ENCODE data around the gene PATZ1.
A peak's percentile ranks its signal among the peaks of the same experiment; 100 is the strongest.
"Not testable (repeated sequence)": the region's sequence is repeated elsewhere in the genome, so short reads cannot be mapped to it uniquely, and the experiment has no call there.

PATZ1 gene

DNA sequence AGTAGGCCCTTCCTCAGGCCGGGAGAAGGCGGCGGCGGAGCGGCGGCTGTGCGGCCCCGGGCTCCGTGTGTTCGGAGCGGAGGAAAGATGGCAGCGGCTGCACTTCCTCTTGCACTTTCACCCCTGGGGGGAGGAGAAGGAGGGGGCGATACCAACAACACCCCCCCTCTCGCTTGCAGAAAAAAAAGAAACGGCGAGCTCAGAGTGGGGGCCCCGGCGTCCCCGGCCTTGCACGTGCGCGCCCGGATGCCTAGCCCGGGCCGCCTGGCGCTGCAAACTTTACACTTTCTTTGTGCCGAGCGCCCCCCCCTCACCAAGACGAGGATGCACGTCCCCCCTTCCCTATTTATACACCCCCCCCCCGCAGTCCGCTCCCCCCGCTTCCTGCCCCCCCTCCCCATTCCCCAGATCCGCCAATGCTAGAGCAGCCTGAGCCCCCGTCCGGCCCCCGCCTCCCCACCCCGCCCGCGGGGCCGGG lies at the start of gene PATZ1:
TSS of gene PATZ1 (minus strand) at position 92 of the 478 bp plus-strand sequence. CDS start 744 bp downstream, outside the sequence.
- DNase-seq (ENCODE audit: low spot score) = peak; percentile 85

DNA sequence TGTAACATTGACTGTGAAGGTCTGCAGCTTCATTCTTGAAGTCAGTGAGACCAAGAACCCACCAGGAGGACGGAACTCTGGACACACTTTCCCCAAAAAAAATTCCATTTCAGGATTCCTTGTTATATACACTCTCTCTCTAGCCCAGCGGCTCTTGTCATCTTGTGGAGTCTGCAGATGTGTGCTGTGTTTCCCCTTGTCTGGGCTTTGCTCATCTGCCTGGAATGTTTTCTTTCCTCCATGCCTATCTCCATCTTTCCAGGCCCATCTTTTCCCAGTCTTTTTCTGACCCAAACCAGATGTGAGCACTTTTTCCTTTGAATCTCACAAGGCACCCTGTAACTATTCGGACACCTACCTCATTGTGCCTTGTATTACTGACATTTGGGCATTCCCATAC lies 48.2 kb upstream of the PATZ1 start:
- DNase-seq (ENCODE audit: low spot score) = peak; percentile 65

- no peak for DNase-seq (ENCODE audit: low spot score)
Measured at GRCh38 chr22:31393893-31394292, 47.7 kb upstream of the PATZ1 start.

GRCh38 chr22:31378651-31379050 lies 32.5 kb upstream of the PATZ1 start:
- not testable (repeated sequence) for DNase-seq (ENCODE audit: low spot score)

DNA sequence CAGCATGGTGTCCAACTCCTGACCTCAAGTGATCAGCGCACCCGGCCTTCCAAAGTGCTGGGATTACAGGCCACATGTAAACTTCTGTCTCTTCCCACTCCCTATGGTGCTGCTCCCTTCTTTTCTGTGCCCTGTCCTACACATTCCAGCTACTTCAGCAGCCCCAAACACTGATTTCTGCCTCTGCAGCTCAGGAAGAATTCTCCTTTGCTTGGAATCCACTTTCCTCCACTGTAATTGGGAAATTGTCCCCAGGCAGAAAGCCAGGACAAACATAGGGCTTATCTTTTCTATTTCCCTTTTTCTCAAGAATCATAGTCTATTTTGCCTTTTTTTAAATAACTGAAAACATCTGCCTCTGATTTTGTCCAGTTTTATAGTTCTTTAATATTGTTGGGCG lies 32.0 kb upstream of the PATZ1 start:
- peak; percentile 25 for DNase-seq (ENCODE audit: low spot score)

- no peak for DNase-seq (ENCODE audit: low spot score)
Measured at GRCh38 chr22:31377612-31378011, 31.5 kb upstream of the PATZ1 start.

DNA sequence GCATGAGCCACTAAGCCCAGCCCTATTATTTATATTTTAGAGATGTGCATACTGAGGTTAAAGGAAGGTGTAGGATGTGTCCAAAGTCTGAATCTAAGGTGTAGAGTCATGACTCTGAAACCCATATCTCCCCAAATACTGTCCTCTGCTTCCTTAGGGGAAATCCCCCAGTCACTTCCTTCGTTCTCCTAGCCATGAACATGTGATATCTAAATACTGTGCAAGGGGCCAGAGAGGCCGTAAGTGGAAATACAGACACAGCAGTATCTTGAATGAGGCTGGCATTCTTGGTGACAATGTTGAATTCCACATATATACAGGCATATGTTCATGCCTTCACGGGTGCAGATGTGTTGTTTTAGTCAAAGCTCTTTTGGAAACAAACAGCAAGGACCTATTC lies 21.3 kb upstream of the PATZ1 start:
- DNase-seq (ENCODE audit: low spot score) = no peak

GRCh38 chr22:31363885-31364465 lies 17.8 kb upstream of the PATZ1 start:
- DNase-seq (ENCODE audit: low spot score) = peak; percentile 12

DNA sequence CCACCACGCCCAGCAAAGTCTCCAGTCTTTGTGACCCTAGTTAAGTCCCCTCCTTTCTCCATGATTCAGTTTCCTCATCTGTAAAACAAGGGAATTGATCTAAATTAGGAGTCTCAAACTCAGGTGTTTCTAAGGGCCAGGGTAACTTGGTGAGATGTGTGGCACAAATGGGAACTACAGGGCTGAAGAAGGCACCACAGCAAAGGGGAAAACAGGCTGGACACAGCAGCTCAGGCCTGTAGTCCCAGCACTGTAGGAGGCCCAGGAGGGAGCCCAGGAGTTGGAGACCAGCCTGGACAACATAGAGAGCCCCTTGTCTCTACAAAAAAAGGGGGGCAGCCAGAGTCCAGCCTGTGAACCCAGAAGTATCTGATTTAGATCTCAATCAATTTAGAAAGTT lies 15.6 kb upstream of the PATZ1 start:
- DNase-seq (ENCODE audit: low spot score) = no peak

DNA sequence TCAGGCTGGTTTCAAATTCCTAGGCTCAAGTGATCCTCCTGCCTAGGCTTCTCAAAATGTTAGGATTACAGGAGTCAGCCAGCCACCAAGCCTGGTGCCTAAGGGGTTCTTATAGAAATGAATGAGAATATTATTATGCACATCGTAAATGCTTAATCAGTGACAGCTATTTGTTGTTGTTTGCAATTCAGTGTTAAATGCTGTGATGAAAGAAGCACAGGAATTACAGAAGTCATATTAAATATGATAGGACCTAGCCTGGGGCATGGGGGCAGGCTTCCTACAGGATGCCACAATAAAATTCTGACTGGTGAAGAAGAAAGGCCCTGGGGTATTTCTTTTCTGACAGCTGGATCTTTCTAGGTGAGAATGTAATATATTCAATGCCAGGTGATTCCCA lies 13.9 kb upstream of the PATZ1 start:
- no peak for DNase-seq (ENCODE audit: low spot score)

- no peak for DNase-seq (ENCODE audit: low spot score)
Measured at GRCh38 chr22:31354515-31354914, 8.4 kb upstream of the PATZ1 start.

DNA sequence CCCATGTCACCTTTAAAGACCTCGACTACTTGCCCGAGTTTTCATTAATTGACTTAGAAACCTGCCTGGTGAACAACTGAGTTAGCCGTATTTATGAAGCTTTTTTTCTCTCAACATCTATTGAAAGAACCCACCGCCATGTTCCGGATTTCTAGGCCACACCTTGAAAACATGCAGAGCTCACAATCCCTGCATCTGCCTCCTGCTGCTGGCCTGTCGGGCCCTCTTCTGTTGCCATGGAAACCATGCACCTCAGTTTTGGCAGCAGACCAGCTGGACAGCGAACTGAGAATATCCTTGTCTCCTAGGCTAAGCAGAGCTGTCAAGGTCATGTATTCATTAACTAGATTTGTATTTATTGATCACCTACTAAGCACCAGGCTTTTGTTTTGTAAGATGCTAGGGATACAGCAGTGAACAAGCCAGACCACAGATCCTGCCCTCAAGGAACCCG lies 4.3 kb upstream of the PATZ1 start:
- DNase-seq (ENCODE audit: low spot score) = no peak

DNA sequence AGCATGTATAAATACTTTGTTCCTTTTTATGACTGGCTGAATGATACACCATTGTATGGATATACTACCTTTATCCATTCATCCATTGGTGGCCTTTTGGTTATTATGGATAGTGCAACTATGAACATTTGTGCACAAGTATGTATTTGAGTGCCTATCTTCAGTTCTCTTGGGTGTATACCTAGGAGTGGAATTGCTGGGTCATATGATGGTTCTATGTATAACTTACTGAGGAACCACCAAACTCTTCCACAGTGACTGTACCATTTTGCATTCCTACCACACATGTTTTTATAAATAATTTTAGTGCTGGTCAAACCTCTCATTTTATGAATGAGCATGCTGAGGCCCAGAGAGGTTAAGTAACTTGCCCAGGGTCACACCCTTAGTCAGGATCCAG lies 3.8 kb upstream of the PATZ1 start:
- DNase-seq (ENCODE audit: low spot score) = no peak

DNA sequence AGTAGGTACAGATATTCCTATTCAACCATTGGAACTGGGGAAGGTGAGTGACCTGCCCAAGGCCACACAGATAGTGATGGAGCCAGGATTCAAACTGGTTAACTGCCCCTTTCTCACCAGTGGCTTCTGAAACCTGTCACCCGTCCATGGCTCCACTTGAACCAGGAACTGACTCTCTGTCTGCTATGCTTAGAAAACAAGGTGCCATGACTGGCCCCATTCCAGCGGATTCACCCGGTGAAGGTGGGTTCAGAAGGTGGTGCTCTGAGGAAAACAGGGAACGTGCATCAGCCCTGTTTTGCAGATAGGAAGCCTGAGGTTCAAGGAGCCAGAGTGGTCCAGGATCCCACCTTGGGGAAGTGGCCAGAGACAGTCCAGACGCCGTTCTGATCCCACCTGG lies 2.6 kb upstream of the PATZ1 start:
- no peak for DNase-seq (ENCODE audit: low spot score)

GRCh38 chr22:31348009-31348337 lies 1.8 kb upstream of the PATZ1 start:
- DNase-seq (ENCODE audit: low spot score) = not testable (repeated sequence)

GRCh38 chr22:31347251-31348008 lies 1.3 kb upstream of the PATZ1 start:
- DNase-seq (ENCODE audit: low spot score) = peak; percentile 82

DNA sequence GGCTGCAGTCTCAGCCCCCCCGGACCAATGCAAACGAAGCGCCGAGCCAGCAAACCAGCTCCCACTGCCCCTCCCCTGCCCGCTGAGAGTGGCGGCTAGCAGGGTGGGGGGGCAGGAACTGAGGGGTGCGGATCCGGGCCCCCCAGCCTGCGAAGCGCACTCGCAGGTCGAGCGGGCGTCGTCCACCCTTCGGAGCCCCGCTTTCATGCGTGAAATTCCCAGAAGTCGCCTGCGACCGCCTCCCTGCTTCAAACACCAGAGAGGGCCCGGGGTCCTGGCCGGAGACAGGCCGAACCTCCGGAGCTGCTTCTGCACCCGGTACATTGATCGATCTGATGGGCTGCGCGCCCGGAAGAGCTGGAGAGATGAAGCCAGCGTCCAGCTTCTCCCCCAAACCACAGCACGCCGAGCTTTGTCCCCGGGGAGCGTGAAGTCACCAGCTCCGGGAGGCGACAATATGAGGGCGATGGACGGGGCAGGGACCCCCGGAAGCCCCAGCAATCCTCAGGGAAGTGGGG lies 646 bp upstream of the PATZ1 start:
- DNase-seq (ENCODE audit: low spot score) = peak; percentile 51

- peak; percentile 99 for DNase-seq (ENCODE audit: low spot score)
Measured at GRCh38 chr22:31345331-31346254, 553 bp downstream of the PATZ1 start.

DNA sequence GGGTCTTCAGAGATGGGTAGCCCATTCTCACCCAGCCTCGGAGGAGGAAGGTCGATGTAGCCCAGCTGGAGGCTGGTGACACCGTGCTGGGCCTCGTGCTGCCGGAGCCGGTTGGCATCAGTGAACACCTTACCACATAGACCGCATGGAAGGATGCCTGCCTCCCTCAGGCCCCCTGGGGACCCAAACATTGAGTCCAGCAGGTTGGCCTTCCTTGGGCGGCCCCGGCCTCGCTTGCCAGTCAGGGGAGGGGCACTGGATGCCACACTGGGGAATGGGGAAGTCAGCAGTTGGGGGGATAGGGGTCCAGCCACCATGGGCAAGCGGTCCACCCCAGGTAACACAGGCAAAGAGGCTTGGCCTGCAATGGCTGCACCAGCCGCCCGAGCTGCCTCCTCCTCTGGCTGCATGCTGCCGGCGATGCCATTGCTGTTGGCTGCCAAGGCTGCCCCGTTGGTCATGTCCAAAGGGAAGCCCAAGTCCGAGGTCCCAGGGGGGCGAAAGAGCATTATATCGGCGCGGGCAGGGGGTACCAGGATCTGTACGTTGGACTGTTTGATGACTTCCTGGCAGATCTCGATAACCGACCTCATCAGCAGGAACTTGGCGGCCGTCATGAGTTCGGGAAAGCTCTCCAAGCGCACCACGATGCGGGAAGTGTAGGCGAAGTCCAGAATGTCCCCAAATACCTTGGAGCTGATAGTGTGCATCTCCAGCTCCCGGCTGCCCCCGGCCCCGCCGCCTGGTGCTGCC lies 1.4 kb downstream of the PATZ1 start:
- no peak for DNase-seq (ENCODE audit: low spot score)

DNA sequence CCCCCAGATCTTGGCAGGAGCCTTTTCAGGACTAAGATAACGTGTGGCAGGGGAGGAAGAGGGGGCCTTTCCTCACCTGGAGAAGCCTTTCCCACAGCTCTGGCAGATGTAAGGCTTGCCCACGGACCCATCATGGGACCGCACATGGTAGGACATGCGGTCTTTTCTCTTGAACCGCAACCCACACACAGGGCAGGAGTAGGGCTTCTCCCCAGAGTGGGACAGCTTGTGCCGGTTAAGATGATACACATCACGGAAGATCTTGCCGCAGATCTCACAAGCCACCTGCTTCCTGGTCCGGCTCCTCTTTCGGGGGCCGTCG lies 1.9 kb downstream of the PATZ1 start:
- no peak for DNase-seq (ENCODE audit: low spot score)

DNA sequence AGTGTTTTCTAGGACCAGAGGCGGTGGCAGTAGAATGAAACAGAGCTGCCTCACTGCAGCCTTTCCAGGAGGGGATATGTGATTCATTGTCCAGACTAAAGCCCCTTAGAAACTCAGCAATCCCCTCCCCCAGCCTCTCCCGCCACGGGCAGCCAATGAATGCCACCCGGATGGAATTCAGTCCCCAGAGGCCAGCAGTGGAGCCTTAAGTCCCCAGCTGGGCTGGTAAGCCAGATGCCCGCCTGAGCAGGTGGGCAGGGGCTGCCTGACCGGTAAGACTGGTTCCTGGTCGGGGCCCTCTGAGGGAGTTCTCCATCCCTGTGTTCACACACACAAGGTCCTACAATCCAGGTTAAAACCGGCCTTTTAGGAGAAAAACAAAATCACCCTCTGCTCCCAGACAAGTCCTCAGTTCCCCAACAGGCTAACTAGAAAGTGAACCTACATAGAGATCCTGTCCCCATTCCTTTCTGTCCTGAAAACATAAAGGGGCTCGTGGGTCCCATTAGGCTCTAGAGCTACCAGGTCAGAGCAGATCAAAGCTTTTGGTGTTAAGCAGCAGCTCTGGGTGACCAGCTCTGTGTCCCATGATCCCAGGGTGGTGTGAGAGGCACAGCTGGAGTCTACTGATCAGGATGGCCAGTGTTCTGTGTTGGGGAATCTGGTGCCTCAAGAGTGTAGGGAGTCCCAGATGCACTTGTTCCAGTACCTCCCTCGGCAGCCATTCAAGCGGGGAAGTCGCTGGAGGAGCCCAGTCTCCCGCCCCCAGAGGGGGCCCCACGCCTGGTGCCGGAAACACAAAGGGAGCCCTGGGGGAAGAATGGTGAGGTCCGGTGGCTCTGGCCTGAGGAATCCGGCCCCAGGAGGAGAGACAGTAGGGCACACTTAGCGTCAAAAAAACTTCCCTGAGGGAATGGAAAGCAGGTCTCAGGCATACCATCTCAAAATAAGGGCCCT lies 2.6 kb downstream of the PATZ1 start:
- no peak for DNase-seq (ENCODE audit: low spot score)

Data from AG20443 (cell line).